ENCODE measurements around the gene SYT2.
A peak's percentile ranks its signal among the peaks of the same experiment; 100 is the strongest.

Gene SYT2

GRCh38 chr1:202703191-202703590, 7.1 kb downstream of the SYT2 start:
- no peak for DNase-seq

DNA sequence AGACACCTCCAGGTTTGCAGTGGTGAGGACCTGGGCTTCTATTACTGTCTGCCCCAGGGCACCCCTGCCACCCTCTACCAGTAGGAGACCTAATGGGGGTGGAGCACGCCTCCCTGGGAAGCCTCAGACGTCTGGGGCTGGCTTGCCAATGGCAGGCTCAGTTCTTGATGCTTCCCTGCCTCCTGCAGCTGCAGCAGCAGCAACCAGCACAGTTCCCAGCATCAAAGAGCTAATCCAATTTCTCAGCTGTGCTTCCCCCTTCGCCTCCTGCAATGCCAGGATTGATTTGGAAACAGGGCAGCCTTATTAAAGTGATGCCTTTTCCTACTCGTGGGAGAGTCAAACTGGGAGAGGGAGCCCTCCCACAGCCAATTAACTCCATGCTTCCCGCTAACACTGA, 8.2 kb downstream of the SYT2 start:
- no peak for DNase-seq

GRCh38 chr1:202701200-202701599, 9.1 kb downstream of the SYT2 start:
- no peak for DNase-seq

DNA sequence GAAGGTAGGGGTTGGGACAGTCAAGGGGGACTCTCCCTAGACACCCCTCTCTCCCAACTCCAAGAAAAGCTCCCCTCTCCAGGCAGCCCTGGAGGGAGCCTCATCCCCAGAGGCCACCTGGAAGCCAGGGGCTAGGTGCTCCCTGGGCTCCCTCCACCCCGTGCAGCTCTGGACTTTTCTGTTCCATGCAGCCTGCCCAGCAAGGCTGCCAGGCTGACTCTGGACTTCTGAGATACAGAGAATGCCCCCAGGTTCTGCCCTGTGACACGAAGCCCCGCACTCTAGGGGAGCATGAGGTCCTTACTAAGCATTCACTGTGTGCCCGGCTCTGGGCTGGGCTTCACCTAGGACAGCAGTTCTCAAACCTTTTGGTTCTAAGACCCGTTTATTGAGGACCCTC, 10.2 kb downstream of the SYT2 start:
- DNase-seq, result no peak

DNA sequence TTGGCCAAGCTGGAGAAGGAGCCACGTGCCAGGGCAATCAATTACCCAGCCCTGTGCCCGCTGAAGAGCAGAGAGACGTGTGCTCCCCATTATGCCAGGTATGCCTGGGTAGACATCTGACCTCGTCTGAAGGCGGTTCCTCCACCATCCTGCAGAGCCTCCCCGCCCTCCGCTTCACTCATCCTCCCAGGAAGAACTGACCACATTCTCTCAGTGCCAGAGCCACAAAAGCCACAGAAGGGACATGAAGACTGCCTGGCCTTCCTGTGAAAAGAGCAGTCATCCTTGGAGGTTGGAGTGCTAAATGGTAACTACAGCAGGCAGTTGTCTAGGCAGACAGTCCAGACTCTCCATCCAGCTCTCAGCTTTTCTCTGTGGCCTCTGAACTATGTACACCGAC, 12.0 kb downstream of the SYT2 start:
- DNase-seq, result no peak

DNA sequence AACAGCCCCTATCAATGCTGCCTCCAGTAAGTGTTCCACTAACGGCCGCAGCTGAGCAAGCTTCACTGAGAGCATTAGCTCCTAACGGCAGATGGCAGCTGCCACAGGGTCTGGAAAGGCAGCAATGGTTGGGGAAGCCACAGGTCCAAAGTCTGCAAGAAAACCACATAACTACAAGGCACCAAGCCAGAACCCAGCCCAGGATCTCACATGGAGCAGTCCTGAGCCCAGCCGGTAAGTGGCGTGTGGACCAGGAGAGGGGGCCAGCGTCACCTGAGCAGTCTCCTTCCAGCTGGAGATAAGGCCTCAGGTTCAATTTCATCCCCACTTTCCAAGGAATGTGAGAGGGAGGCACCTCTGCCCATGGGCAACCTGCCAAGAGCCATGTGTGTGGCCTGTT, 13.2 kb downstream of the SYT2 start:
- DNase-seq, result no peak

DNA sequence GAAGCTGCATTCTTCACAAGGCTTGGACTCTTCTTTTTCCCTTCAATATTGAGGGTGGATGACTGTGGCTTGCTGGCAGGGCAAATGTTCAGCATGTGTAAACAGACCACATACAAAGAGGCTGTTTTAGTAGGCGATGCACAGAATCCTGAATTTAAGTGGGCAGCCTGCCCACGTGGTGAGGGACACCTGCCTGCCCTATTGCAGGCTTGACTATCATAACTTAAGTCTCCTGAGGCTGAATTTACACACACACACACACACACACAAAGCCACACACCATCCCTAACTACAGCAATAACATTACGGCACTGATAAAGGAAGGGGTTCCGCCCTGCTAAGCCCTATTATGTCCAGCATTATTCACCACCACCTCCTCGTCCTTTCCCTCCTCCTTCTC, 15.9 kb downstream of the SYT2 start:
- no peak for DNase-seq

DNA sequence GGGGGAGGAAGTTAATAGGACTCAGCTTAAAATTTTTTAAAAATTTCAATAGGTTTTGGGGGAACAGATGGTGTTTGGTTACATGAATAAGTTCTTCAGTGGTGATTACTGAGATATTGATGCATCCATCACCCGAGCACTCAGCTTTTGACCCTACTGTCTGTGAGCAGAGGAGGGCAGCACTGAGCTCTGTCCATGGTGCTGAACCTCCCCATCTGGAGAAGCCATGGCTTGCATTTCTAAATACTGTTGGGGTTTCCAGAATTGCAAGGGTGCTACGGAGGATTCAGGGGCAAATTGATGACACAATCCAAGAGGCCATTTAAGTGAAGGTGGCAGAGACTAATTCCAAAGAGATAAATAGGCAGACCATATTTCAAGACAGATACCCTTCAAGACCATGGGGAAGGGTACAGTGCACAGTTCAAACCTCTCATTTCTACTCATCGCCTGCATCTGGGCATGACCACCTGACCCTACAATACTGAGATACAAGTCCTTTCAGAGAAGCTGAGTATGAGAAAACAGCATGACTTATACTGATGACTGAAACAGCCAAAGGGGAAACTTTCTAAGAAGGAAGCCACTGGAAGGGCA, 17.2 kb downstream of the SYT2 start:
- peak; percentile 88 for DNase-seq

DNA sequence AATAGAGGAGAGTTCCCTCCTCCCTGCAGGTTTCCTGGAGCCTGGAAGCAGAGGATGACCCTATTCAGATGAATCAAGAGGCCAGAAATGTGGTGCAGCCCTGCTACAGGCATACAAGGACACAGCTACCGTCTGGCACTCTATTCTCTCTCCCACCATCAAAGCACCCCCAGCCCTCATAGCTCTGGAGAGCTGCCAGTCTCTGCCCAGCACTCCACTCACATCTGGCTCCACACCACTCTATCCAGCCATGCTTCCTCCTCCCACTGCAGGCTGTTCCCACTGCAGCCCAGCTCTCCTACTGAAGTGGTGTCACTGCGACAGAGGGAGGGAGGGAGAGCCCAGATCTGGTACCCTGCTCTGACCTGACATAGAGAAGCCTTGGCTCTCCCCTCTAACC, 18.4 kb downstream of the SYT2 start:
- no peak for DNase-seq

DNA sequence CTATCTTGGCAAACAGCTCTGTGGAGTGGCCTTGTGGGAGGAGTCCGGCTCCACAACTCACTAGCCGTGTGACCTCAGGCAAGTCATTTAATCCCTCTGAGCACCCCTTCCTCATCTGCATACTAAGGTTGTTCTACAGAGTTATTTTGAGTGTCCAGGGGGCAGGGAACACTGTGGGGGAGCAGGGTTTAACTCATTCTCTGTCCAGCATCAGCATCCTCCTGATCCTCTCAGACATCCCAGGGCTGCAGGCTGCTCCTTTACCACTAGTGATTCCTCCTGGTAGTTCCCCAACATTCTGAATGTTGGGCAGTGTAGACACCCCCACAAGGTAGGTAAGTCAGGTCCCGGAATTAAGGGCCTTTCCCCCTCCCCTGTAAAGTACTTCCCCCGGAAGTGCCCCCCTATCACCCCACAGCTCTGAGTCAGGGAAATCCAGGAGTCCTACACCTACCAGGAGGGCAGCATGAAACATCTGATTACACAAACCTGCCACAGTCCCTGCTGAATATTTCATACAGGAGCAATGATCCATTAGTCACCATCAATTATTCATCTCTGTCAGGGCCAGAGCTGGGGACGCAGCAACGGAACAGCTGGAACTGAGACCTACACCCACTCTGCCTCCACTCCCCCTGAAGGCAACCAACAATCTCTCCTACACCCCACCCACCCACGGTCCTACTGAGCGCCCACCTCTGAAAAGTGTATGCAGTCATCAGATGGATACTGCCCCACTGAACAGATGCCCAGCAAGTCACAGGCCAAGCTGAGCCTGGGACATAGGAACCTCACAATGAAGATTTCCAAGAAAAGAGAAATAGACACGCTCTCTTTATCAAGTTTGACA, 20.5 kb downstream of the SYT2 start:
- DNase-seq, result no peak

- DNase-seq, result no peak
Measured at GRCh38 chr1:202689082-202689481, 21.2 kb downstream of the SYT2 start.

DNA sequence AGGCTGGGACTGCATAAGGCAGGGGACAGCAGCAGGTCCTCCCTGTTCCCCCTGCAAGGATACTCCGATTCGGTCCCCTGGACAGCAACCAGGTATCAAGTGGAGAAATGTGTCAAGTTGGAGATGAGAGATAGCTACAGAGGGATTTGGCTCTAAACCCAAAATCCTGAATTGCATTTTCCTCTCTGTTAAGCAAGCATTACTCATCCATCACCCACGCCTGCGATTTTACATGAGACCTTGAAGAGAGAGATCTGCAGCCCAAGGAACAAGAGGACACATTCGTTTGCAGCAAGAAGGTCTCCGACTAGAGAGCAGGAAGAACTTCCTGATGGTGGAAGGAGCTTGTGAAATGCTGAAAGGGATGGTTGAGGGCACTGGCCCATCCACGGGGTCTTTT, 21.9 kb downstream of the SYT2 start:
- DNase-seq, result no peak

GRCh38 chr1:202687798-202688197, 22.5 kb downstream of the SYT2 start:
- DNase-seq, result no peak

DNA sequence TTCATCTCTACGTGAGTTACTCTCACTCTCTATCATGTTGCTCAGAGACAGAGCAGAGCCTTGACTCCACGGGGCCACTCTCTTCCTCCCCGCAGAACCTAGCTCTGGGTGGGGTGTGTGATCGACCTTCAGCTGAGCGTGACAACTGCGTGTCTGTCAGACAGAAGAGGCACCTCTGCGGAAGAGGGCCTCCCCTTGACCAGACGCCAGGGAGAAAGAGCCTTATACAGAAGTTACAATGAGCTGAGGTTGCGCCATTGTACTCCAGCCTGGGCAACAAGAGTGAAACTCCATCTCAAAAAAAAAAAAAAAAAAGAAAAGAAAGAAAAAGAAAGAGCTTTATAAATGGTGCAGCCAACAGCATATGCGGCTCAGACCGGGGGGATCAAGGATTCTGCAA, 22.9 kb downstream of the SYT2 start:
- DNase-seq, result no peak

DNA sequence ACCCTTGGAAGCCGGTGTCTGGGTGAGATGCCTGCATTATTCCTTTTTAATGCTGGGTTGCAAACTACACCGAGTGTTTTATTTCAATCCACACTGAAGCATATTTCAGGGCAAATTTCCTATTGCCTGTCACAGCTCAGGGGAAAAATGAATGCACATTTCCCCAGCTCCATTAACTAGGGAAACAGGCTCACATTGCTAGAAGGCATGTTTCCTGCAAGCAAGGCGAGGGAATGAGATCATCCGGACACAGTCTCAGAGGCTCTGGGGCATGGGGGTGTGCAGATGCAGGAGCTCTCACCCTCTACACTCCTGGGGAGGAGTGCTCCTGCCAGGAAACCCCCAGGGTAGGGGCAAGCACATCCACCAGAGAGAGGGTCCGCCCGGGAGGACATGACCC, 24.6 kb downstream of the SYT2 start:
- DNase-seq, result no peak

DNA sequence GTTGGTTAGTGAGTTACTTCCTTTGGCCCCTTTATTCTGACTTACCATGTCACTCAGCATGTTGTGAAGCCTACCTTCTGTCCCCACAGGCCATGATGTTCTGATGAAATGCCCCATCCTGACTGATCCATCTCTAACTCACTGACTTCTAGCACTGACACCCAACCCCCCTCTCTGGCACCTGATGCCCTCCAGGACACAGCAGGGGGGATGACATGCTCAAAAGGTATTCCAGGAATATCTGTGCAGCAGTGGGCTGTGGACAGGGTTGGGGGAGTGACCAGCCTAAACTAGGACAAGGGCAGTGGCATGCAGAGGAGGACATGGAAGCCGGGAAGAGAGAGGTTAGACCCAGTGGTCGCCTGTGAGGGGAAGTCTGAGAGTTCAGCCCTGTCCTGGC, 25.5 kb downstream of the SYT2 start:
- DNase-seq, result no peak

DNA sequence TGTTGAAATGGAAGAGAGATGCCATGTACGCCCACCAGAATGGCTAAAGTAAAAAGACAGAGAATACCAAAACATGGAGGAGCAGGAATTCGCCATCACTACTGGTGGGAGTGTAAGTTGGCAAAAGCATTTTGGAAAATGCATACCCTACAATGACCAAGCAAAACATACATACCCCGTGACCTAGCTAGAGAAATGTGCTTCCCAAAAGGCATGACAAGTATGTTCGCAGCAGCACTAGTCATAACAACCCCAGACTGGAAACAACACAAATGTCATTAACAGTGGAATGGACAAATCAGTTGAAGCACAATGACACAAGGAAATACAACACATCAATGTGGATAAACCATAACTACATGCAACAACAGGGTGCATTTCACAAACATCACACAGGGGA, 27.2 kb downstream of the SYT2 start:
- no peak for DNase-seq

DNA sequence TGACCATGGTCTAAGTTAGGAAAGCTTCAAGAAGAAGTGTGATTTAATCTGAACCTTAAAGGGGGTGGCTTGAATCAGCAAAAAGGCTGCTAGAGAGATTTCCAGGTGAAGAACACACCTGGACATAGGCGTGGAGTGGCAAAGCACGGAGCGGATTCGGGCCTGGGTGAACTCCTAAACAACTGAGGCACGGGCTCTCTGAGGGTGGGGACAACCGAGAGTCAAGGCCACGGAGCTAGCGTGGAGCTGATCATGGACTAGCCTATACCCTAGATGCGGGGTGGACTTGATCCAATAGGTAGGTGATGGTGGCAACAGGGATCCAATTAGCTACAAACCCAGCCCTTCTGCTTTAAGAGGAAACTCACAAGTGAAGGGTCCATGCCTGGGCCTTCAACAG, 27.8 kb downstream of the SYT2 start:
- DNase-seq, result no peak

DNA sequence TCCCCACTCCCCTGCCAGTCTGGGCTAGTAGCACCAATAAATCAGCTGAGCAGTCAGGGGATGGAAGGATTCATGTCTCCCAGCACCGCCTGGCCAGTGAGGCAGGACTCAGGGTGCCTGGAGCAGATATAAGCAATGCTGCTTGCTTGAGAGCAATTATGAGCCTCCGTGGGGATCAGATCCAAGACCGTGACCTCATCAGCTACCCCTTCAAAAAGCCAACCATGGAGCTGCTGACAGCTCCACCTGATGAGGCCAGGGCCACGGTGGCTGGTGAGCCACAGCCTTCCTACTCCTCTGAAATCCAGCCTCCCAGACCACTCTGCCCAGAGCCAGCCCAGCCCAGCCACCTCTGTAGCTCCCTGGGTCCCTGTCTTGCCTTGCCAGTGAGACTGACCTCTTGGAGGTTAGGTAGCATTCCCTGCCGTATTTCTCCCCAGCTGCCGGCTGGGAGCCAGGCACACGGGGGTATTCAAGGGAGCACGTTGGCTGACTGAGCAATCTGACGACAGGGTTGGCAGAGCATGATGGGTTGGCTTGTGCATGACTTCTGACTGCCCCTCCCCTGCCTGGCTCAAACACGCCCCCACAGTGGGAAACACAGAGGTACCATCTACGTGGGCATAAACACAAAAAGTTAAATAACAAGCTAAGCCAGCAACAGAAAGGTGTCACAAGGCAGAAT, 28.4 kb downstream of the SYT2 start:
- DNase-seq, result no peak

DNA sequence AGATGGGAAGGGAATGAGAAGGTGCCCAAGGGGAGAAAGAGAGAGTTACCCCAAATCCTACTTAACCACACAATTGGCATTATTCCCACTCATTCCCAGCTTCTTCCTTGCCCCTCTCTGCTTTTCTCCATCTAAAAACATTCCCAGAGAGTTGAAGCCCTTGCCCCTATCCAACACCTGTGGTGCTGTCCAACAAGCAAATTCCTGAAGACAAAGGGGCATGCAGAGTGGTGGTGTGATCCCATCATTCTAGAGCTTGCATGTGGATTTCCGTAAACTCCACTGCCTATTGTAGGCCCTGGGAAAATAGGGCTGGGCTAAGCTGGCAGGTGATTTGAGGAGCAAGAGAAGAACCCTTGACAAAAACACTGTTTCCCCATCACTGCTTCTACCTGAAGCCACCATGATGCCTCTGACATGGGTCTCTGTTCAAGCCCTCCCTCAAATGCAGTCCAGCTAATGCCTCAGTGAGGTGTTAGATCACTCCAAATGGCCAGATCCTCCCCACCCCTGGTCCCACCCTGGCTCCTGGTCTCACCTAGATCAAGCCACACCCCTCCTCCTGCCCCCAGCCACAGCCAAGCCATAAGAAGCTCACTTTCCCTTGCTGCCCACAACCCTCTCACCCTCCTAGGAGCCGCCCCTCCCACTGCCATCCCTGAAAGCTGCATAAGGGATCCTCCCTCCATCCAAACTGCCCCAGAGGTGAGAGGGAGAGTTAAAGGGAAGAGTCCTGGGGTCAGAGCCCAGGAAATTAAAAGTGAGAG, 29.5 kb downstream of the SYT2 start:
- no peak for DNase-seq

DNA sequence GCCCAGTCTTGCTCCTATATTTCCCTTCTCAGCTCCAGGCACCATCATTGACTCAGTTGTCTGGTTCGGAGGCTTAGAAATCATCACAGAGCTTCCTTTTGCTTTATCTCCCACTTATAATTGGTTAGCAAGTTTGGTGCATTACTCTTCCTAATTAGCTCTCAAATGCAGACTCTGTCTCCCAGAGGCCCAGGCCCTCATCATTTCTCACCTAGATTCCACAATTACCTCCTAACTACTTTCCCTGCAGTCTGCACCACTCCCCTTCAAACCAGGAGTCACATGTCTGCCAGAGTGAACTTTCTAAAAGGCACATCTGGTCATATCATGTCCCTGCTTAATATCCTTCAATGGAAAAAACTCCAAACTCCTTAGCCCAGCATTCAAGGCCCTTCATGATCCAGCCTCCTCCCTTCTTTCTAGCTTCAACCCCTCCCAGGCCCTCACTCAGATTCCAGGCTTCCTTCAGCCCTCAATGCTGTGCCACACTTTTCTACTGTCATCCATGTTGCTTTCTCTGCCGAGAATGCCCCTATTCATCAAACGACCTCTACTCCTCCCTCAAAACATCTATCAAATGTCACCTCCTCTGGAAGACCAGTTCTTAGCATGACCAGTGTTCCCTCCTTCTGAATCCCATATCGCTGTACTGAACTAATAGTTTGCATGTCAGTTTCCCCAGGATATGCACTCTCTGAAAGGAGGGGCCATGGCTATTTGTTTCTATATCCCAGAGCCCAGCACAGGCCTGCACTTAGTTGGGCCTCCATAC, 30.7 kb downstream of the SYT2 start:
- DNase-seq, result no peak

DNA sequence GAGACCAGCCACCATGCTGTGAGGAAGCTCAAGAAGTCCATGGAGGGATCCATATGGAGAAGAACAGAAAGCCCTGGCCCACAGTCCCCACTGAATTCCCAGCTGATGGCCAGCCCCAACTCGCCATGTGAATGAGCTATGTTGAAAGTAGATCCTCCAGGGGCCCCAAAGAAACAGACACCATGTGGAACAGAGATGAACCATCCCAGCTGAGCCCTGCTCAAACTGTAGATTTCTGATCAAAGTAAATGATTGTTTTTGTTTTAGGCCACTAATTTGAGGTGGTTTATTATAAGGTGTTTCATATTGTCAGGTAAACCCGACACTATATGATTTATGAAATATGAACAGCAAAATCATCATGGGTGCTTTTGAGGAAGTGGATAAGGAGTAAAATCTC, 32.8 kb downstream of the SYT2 start:
- no peak for DNase-seq

GRCh38 chr1:202673531-202673930, 36.7 kb downstream of the SYT2 start:
- no peak for DNase-seq
